Retinal pigment epithelial cell (primary cell): Measurements from ENCODE around the gene C10orf90.

Source experiments
- DNase-seq: peaks from one replicate; pipeline ENCODE4 v3.0.0-alpha.2; 2010; ENCODE audit warnings: low read depth
- H3K4me3 ChIP-seq: 2 replicates; pipeline ENCODE4 v1.5.1; 2011; ENCODE audit warnings: mild to moderate bottlenecking, low read length, control low read depth, moderate library complexity
- CTCF ChIP-seq: conservative IDR thresholded peaks from 2 replicates; pipeline ENCODE4 v1.5.1; 2011; ENCODE audit warnings: low read depth, low read length, control low read depth, inconsistent platforms

C10orf90 gene

GRCh38 chr10:126425489-126426065, 244.9 kb downstream of the C10orf90 start:
- no peak for TF ChIP-seq CTCF
- H3K4me3 ChIP-seq = no peak overlapping the region
- no peak for DNase-seq

- no peak for DNase-seq
- H3K4me3 ChIP-seq = no peak overlapping the region
- TF ChIP-seq CTCF = no peak
Observed at GRCh38 chr10:126425032-126425431, 245.5 kb downstream of the C10orf90 start.

GRCh38 chr10:126423732-126424491, 246.6 kb downstream of the C10orf90 start:
- DNase-seq = no peak
- no peak for TF ChIP-seq CTCF
- no peak overlapping the region for H3K4me3 ChIP-seq

GRCh38 chr10:126422567-126422966, 247.9 kb downstream of the C10orf90 start:
- no peak for TF ChIP-seq CTCF
- no peak for DNase-seq
- no peak overlapping the region for H3K4me3 ChIP-seq

- H3K4me3 ChIP-seq = no peak overlapping the region
- no peak for TF ChIP-seq CTCF
- no peak for DNase-seq
Observed at GRCh38 chr10:126421756-126422256, 248.7 kb downstream of the C10orf90 start.

GRCh38 chr10:126420567-126421300, 249.8 kb downstream of the C10orf90 start:
- no peak for DNase-seq
- no peak overlapping the region for H3K4me3 ChIP-seq
- no peak for TF ChIP-seq CTCF
